Neural progenitor cell (in vitro differentiated cells): Measurements from ENCODE around the gene TCHHL1. TPM values are rescaled to one million over a fixed set of nuclear protein-coding genes. Genes with fewer than 3 reads are reported as not detected.

Experiments used
- DNase-seq: peaks from one replicate; pipeline ENCODE4 v3.0.0-alpha.2; 2016; ENCODE audit warnings: low spot score
- H2AFZ ChIP-seq: fragments of 200-600 bp; sonication (generic); replicated peaks from 2 replicates; pipeline ENCODE4 v1.6.1; 2016; ENCODE audit warnings: antibody characterized with exemption
- H3F3A ChIP-seq: fragments of 200-600 bp; sonication (generic); 2 replicates; pipeline ENCODE4 v1.6.1; 2016; ENCODE audit warnings: antibody characterized with exemption, low read depth
- H3K27ac ChIP-seq: fragments of 200-600 bp; sonication (generic); 2 replicates; pipeline ENCODE4 v1.5.1; 2016; ENCODE audit warnings: mild to moderate bottlenecking
- H3K27me3 ChIP-seq: fragments of 200-600 bp; sonication (generic); 2 replicates; pipeline ENCODE4 v1.6.1; 2016; ENCODE audit warnings: mild to moderate bottlenecking, moderate library complexity
- H3K36me3 ChIP-seq: fragments of 200-600 bp; sonication (generic); 2 replicates; pipeline ENCODE4 v1.5.1; 2016
- H3K4me1 ChIP-seq: fragments of 200-600 bp; sonication (generic); 2 replicates; pipeline ENCODE4 v1.6.1; 2016; ENCODE audit warnings: mixed run types
- H3K4me2 ChIP-seq: fragments of 200-600 bp; sonication (generic); 2 replicates; pipeline ENCODE4 v1.6.1; 2016
- H3K4me3 ChIP-seq: fragments of 200-600 bp; sonication (generic); 2 replicates; pipeline ENCODE4 v1.5.1; 2016
- H3K79me2 ChIP-seq: fragments of 200-600 bp; sonication (generic); 2 replicates; pipeline ENCODE4 v1.6.1; 2016; ENCODE audit warnings: low read depth
- H3K9ac ChIP-seq: fragments of 200-600 bp; sonication (generic); 2 replicates; pipeline ENCODE4 v1.6.1; 2016
- H3K9me3 ChIP-seq: fragments of 200-600 bp; sonication (generic); 2 replicates; pipeline ENCODE4 v1.5.1; 2016; ENCODE audit warnings: low read depth
- H4K20me1 ChIP-seq: fragments of 200-600 bp; sonication (generic); 2 replicates; pipeline ENCODE4 v1.6.1; 2016; ENCODE audit warnings: low read depth
- H3K27ac Mint-ChIP-seq: 3 replicates; pipeline ENCODE4 v1.8.0; 2021; ENCODE audit warnings: mixed read lengths
- H3K27me3 Mint-ChIP-seq: 2 replicates; pipeline ENCODE4 v1.8.0; 2022; ENCODE audit warnings: low read depth, mild to moderate bottlenecking, inconsistent platforms, moderate library complexity, mixed read lengths; ENCODE audit not compliant: insufficient read depth
- H3K36me3 Mint-ChIP-seq: 3 replicates; pipeline ENCODE4 v1.8.0; 2021; ENCODE audit warnings: mixed read lengths
- H3K4me1 Mint-ChIP-seq: 3 replicates; pipeline ENCODE4 v1.8.0; 2021; ENCODE audit warnings: mixed read lengths
- H3K4me3 Mint-ChIP-seq: 3 replicates; pipeline ENCODE4 v1.8.0; 2021; ENCODE audit warnings: mild to moderate bottlenecking, moderate library complexity, mixed read lengths
- H3K9me3 Mint-ChIP-seq: 3 replicates; pipeline ENCODE4 v1.8.0; 2020; ENCODE audit warnings: mixed read lengths
- CTCF ChIP-seq: fragments of 200-600 bp; sonication (generic); IDR thresholded peaks from 2 replicates; pipeline ENCODE4 v1.5.1; 2017; ENCODE audit warnings: antibody characterized with exemption, mild to moderate bottlenecking
- EZH2 ChIP-seq: fragments of 200-600 bp; sonication (generic); IDR thresholded peaks from 2 replicates; pipeline ENCODE4 v1.6.1; 2017; ENCODE audit warnings: antibody characterized with exemption, mild to moderate bottlenecking, moderate library complexity
- EZH2phosphoT487 ChIP-seq: fragments of 200-600 bp; sonication (generic); IDR thresholded peaks from 2 replicates; pipeline ENCODE4 v1.6.1; 2017; ENCODE audit warnings: antibody characterized with exemption
- total RNA-seq: library from RNA; depleted of rRNA; stranded (reverse); fragments of >200 nt; gene quantifications from 2 replicates; pipeline ENCODE4 v1.2.3, GENCODE V29; 2015; ENCODE audit warnings: low replicate concordance

TCHHL1 gene
- total RNA-seq, 1 donor from 2014 or later = not detected

- Histone ChIP-seq H3K27me3 (peaks cover 52% of the 10 kb centered on the region), H3K79me2 (no peaks in the 10 kb centered on the region), H4K20me1 (no peaks in the 10 kb centered on the region), H3K9me3 (no peaks in the 10 kb centered on the region), H3K27ac (no peak overlapping the region), H3K4me1 (peaks cover 22% of the 10 kb centered on the region), H3K36me3 (no peaks in the 10 kb centered on the region), H2AFZ (no peak overlapping the region), H3K9ac (no peak overlapping the region), H3K4me2 (no peak overlapping the region), H3K4me3 (no peak overlapping the region), H3F3A (peaks cover 14% of the 10 kb centered on the region)
- H3K4me1 Mint-ChIP-seq = peaks cover 22% of the 10 kb centered on the region
- H3K27ac Mint-ChIP-seq = no peak overlapping the region
- DNase-seq = no peak
- no peaks in the 10 kb centered on the region for H3K36me3 Mint-ChIP-seq
- no peak overlapping the region for H3K4me3 Mint-ChIP-seq
- H3K27me3 Mint-ChIP-seq = peaks cover 19% of the 10 kb centered on the region
- no peak for TF ChIP-seq EZH2phosphoT487
- TF ChIP-seq EZH2 = no peak
- TF ChIP-seq CTCF = no peak
- H3K9me3 Mint-ChIP-seq = no peaks in the 10 kb centered on the region
Measured at GRCh38 chr1:152039461-152039860, 49.4 kb downstream of the TCHHL1 start.

- H3K27ac Mint-ChIP-seq = no peak overlapping the region
- no peak for TF ChIP-seq EZH2phosphoT487
- TF ChIP-seq CTCF = no peak
- TF ChIP-seq EZH2 = no peak
- no peak overlapping the region for H3K4me3 Mint-ChIP-seq
- H3K36me3 Mint-ChIP-seq = no peaks in the 10 kb centered on the region
- H3K9ac ChIP-seq = no peak overlapping the region
- H3K79me2 ChIP-seq = no peaks in the 10 kb centered on the region
- H3K4me3 ChIP-seq = no peak overlapping the region
- H3K27ac ChIP-seq = no peak overlapping the region
- H3F3A ChIP-seq = peaks cover 14% of the 10 kb centered on the region
- DNase-seq = no peak
- peaks cover 24% of the 10 kb centered on the region for H3K4me1 Mint-ChIP-seq
- peaks cover 18% of the 10 kb centered on the region for H3K4me1 ChIP-seq
- H2AFZ ChIP-seq = no peak overlapping the region
- peaks cover 52% of the 10 kb centered on the region for H3K27me3 ChIP-seq
- no peaks in the 10 kb centered on the region for H3K9me3 Mint-ChIP-seq
- H3K27me3 Mint-ChIP-seq = peaks cover 19% of the 10 kb centered on the region
- H3K9me3 ChIP-seq = no peaks in the 10 kb centered on the region
- H4K20me1 ChIP-seq = no peaks in the 10 kb centered on the region
- no peak overlapping the region for H3K4me2 ChIP-seq
- H3K36me3 ChIP-seq = no peaks in the 10 kb centered on the region
Measured at GRCh38 chr1:152038871-152039270, 50.0 kb downstream of the TCHHL1 start.

GRCh38 chr1:152036267-152037216 lies 52.3 kb downstream of the TCHHL1 start, which contains the start of gene S100A11:
S100A11 (minus strand) TSS chr1:152037004; CDS start chr1:152036915, 89 bp downstream.
- no peak within 1 kb of the TSS for H3K9ac ChIP-seq
- TF ChIP-seq EZH2phosphoT487 (no peak), CTCF (no peak), EZH2 (no peak)
- H4K20me1 ChIP-seq = no peaks in the 10 kb centered on the region
- peaks cover 14% of the 10 kb centered on the region for H3K4me1 ChIP-seq
- H3F3A ChIP-seq = peaks cover 14% of the 10 kb centered on the region
- Mint-ChIP-seq H3K27ac (peak within 1 kb of the TSS; percentile 73), H3K9me3 (no peaks in the 10 kb centered on the region), H3K4me1 (peaks cover 24% of the 10 kb centered on the region), H3K4me3 (peak within 1 kb of the TSS; percentile 84), H3K27me3 (peaks cover 22% of the 10 kb centered on the region), H3K36me3 (no peaks in the 10 kb centered on the region)
- H2AFZ ChIP-seq = peak within 1 kb of the TSS; percentile 46
- H3K27ac ChIP-seq = no peak within 1 kb of the TSS
- H3K4me3 ChIP-seq = peak within 1 kb of the TSS; percentile 45
- H3K79me2 ChIP-seq = no peaks in the 10 kb centered on the region
- DNase-seq = peak; percentile 75
- no peaks in the 10 kb centered on the region for H3K9me3 ChIP-seq
- peak within 1 kb of the TSS; percentile 82 for H3K4me2 ChIP-seq
- no peaks in the 10 kb centered on the region for H3K36me3 ChIP-seq
- H3K27me3 ChIP-seq = peaks cover 48% of the 10 kb centered on the region
